K562 (cell line): ENCODE results near the gene MAZ. TPM values are rescaled to one million over a fixed set of nuclear protein-coding genes. Genes with fewer than 3 reads are reported as not detected.

ENCODE experiments used
- FOXK2 ChIP-seq, 2 experiments: fragments of 450-650 bp; IDR thresholded peaks in 1 of 2; conservative IDR thresholded peaks in 1 of 2; 2 replicates each; pipeline ENCODE4 v1.6.1; 2016; ENCODE audit warnings: low read depth in 2 of 2, mild to moderate bottlenecking in 1 of 2
- KLF10 ChIP-seq: fragments of 250-450 bp; sonication (Bioruptor Pico); IDR thresholded peaks from 2 replicates; pipeline ENCODE4 v1.6.1; 2021; ENCODE audit warnings: matching md5 sums
- LARP7 ChIP-seq: fragments of 450-650 bp; IDR thresholded peaks from 2 replicates; pipeline ENCODE4 v1.6.1; 2016
- NR2C2 ChIP-seq, 2 experiments: fragments of 200-800 bp in 1 of 2; sonication (Bioruptor generic) in 1 of 2; sonication (generic) in 1 of 2; formaldehyde crosslinking in 1 of 2; IDR thresholded peaks; 2 replicates each; pipeline versions ENCODE4 v1.6.1 to v1.8.0; 2016 to 2022; ENCODE audit warnings: mild to moderate bottlenecking in 1 of 2, missing compliant biosample characterization in 1 of 2, missing genetic modification characterization in 1 of 2, missing genetic modification reagents in 1 of 2
- PPARD ChIP-seq: fragments of 250-450 bp; sonication (Bioruptor Pico); IDR thresholded peaks from 2 replicates; pipeline ENCODE4 v1.8.0; 2022; ENCODE audit warnings: inconsistent platforms, mild to moderate bottlenecking, moderate library complexity
- STAT5B ChIP-seq: fragments of 250-450 bp; sonication (Bioruptor Pico); IDR thresholded peaks from 2 replicates; pipeline ENCODE4 v1.8.0; 2021; ENCODE audit warnings: mild to moderate bottlenecking, inconsistent platforms
- TSC22D4 ChIP-seq: fragments of 450-650 bp; IDR thresholded peaks from 2 replicates; pipeline ENCODE4 v1.6.1; 2016; ENCODE audit warnings: missing genetic modification characterization, missing biosample characterization, control low read depth
- ZNF121 ChIP-seq: sonication (generic); formaldehyde crosslinking; conservative IDR thresholded peaks from 2 replicates; pipeline ENCODE4 v1.8.0; 2022; ENCODE audit warnings: missing genetic modification reagents
- ZNF41 ChIP-seq: fragments of 250-450 bp; sonication (Bioruptor Pico); conservative IDR thresholded peaks from 2 replicates; pipeline ENCODE4 v1.4.0; 2020; ENCODE audit warnings: mild to moderate bottlenecking
- ZNF431 ChIP-seq: sonication (generic); formaldehyde crosslinking; IDR thresholded peaks from 2 replicates; pipeline ENCODE4 v1.8.0; 2022; ENCODE audit warnings: mild to moderate bottlenecking, missing genetic modification reagents
- ZNF583 ChIP-seq: fragments of 250-450 bp; sonication (Bioruptor Pico); IDR thresholded peaks from 2 replicates; pipeline ENCODE4 v1.4.0; 2020
- polyA plus RNA-seq, 8 experiments: library from polyadenylated mRNA; depleted of rRNA in 4 of 8; stranded (reverse) in 5 of 8; unstranded in 3 of 8; fragments of >200 nt; fragmentation: Nextera tagmentation in 2 of 8; fragmentation: Illumina TruSeq in 1 of 8; extraction: Ambion mirVana in 2 of 8; extraction: Trizol in 1 of 8; gene quantifications; 2 replicates each; pipeline versions ENCODE4 v1.2.1 to v1.2.3, GENCODE V29; 2011 to 2014; ENCODE audit warnings: inconsistent platforms in 1 of 8, missing spikeins in 1 of 8
- total RNA-seq, 7 experiments: library from RNA; depleted of rRNA in 6 of 7; stranded (reverse); fragments of >200 nt in 6 of 7; fragmentation: Illumina TruSeq in 2 of 7; extraction: Trizol in 2 of 7; gene quantifications; 2 replicates each; pipeline versions ENCODE4 v1.2.1 to v1.2.3, GENCODE V29; 2011 to 2021; ENCODE audit warnings: low replicate concordance in 1 of 7
- TF ChIP-seq, protein P1 (sequence below), 2 experiments: fragments of 450-650 bp; IDR thresholded peaks; 2 replicates each; pipeline ENCODE4 v1.6.1; 2016; ENCODE audit warnings: mild to moderate bottlenecking in 2 of 2, borderline replicate concordance in 1 of 2, low read depth in 1 of 2, moderate library complexity in 1 of 2
- TF ChIP-seq, protein P2 (sequence below): fragments of 450-650 bp; formaldehyde crosslinking; IDR thresholded peaks from 2 replicates; pipeline ENCODE4 v1.4.0; 2022; ENCODE audit warnings: mild to moderate bottlenecking, moderate library complexity
- TF ChIP-seq, protein P3 (sequence below), 2 experiments: IDR thresholded peaks; 2 replicates each; pipeline ENCODE4 v1.6.1; 2012; ENCODE audit warnings: improper control_type of control experiment in 2 of 2, low read depth in 2 of 2, low read length in 2 of 2, borderline replicate concordance in 1 of 2
- TF ChIP-seq, protein P4 (sequence below): sonication (generic); formaldehyde crosslinking; IDR thresholded peaks from 2 replicates; pipeline ENCODE4 v1.8.1; 2022; ENCODE audit warnings: missing genetic modification reagents

Gene MAZ
- total and polyA plus RNA-seq, 9 of the 15 experiments (the other 6 are each of a cell fraction or from before 2014, with no cell fraction given), result 45.4 to 532 (median 250) TPM

DNA sequence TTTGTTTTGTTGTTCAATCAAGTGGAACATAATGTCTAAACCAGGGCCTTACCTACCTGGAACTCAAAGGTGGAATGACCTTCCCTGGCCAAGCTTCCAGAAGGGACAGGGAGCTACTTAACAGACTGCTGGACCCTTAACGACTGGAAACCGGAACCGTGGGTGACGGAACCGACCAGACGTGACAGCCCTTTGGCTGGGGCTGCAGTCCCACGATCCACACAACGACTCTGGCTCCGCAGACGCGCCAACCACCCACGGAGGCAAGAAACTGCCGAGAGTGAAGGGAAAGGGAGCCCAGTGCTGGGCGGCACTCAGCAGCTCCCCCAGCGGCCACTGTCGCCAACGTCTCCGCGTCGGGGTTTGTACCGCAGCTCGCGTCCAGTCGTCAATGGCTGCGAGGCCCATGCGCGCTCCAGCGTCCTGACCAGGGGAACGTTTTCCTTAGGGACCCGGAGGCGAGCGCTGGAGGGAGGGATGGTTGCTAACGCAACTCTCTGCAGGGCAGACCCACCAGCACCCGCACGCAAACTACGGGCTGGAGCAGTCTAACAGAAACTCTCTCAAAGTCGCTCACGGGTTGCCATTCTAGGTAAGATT, 21.3 kb upstream of the MAZ start (continued):
- no peak for TF ChIP-seq FOXK2 (conservative IDR thresholded peaks at IDR 0.05 in 1 of 2, IDR thresholded peaks at IDR 0.05 in 1 of 2; ENCODE audit: low read depth in 2 of 2)
- TF ChIP-seq NR2C2 (CRISPR knock-in tag; IDR thresholded peaks at IDR 0.05), result no peak
- no peak for TF ChIP-seq NR2C2 (tag; IDR thresholded peaks at IDR 0.05)
- TF ChIP-seq, protein P1, sequence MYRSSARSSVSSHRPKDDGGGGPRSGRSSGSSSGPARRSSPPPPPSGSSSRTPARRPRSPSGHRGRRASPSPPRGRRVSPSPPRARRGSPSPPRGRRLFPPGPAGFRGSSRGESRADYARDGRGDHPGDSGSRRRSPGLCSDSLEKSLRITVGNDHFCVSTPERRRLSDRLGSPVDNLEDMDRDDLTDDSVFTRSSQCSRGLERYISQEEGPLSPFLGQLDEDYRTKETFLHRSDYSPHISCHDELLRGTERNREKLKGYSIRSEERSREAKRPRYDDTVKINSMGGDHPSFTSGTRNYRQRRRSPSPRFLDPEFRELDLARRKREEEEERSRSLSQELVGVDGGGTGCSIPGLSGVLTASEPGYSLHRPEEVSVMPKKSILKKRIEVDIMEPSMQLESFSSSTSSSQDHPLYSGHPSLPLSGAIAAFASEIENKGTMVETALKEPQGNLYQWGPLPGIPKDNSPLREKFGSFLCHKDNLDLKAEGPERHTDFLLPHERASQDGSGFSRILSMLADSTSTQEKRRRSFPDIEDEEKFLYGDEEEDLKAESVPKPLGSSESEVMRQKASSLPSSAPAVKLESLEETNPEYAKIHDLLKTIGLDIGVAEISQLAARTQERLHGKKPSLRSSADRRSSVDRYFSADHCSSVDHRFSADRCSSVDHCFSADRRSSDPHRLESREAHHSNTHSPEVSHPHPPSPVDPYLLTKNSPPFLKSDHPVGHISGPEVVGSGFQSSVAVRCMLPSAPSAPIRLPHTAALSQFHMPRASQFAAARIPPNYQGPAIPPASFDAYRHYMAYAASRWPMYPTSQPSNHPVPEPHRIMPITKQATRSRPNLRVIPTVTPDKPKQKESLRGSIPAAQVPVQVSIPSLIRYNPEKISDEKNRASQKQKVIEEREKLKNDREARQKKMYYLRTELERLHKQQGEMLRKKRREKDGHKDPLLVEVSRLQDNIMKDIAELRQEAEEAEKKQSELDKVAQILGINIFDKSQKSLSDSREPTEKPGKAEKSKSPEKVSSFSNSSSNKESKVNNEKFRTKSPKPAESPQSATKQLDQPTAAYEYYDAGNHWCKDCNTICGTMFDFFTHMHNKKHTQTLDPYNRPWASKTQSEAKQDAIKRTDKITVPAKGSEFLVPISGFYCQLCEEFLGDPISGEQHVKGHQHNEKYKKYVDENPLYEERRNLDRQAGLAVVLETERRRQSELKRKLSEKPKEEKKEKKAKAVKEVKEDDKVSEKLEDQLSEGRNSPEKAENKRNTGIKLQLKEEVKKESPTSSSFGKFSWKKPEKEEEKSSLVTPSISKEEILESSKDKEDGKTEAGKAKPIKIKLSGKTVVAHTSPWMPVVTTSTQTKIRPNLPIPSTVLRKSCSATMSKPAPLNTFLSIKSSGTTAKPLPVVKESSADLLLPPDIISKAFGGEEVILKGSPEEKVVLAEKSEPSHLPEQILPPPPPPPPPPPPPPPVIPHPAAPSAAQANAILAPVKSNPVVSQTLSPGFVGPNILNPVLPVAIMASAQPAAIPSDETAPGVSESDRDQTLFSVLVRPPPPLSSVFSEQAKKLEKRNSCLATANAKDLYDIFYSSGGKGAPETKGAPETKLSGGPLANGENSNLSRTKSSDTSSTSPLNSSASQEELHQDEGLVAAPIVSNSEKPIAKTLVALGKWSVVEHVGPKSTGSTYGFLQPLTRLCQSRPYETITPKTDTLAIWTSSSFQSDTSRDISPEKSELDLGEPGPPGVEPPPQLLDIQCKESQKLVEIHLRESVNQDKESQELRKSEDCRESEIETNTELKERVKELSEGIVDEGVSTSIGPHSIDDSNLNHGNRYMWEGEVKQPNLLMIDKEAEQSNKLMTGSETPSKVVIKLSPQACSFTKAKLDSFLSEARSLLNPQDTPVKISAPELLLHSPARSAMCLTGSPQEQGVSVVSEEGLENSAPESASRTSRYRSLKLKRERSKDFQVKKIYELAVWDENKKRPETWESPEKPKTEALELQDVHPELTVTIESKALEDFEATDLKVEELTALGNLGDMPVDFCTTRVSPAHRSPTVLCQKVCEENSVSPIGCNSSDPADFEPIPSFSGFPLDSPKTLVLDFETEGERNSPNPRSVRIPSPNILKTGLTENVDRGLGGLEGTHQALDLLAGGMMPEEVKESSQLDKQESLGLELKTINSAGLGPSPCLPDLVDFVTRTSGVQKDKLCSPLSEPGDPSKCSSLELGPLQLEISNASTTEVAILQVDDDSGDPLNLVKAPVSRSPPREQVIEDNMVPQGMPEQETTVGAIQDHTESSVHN (IDR thresholded peaks at IDR 0.05; ENCODE audit: borderline replicate concordance in 1 of 2, low read depth in 1 of 2), result no peak
- TF ChIP-seq ZNF431, result no peak
- TF ChIP-seq ZNF41 (CRISPR knock-in tag), result no peak
- TF ChIP-seq TSC22D4 (tag), result no peak
- TF ChIP-seq, protein P2, sequence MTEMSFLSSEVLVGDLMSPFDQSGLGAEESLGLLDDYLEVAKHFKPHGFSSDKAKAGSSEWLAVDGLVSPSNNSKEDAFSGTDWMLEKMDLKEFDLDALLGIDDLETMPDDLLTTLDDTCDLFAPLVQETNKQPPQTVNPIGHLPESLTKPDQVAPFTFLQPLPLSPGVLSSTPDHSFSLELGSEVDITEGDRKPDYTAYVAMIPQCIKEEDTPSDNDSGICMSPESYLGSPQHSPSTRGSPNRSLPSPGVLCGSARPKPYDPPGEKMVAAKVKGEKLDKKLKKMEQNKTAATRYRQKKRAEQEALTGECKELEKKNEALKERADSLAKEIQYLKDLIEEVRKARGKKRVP (CRISPR knock-in tag), result no peak
- TF ChIP-seq, protein P3, sequence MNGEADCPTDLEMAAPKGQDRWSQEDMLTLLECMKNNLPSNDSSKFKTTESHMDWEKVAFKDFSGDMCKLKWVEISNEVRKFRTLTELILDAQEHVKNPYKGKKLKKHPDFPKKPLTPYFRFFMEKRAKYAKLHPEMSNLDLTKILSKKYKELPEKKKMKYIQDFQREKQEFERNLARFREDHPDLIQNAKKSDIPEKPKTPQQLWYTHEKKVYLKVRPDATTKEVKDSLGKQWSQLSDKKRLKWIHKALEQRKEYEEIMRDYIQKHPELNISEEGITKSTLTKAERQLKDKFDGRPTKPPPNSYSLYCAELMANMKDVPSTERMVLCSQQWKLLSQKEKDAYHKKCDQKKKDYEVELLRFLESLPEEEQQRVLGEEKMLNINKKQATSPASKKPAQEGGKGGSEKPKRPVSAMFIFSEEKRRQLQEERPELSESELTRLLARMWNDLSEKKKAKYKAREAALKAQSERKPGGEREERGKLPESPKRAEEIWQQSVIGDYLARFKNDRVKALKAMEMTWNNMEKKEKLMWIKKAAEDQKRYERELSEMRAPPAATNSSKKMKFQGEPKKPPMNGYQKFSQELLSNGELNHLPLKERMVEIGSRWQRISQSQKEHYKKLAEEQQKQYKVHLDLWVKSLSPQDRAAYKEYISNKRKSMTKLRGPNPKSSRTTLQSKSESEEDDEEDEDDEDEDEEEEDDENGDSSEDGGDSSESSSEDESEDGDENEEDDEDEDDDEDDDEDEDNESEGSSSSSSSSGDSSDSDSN (IDR thresholded peaks at IDR 0.05; ENCODE audit: borderline replicate concordance in 1 of 2, low read depth in 2 of 2, low read length in 2 of 2), result peak in 1 of 2 experiments; percentile 84; a peak in 2 of 4 replicates
- no peak for TF ChIP-seq ZNF583
- TF ChIP-seq LARP7, result no peak
- no peak for TF ChIP-seq STAT5B (CRISPR knock-in tag)
- TF ChIP-seq, protein P4, sequence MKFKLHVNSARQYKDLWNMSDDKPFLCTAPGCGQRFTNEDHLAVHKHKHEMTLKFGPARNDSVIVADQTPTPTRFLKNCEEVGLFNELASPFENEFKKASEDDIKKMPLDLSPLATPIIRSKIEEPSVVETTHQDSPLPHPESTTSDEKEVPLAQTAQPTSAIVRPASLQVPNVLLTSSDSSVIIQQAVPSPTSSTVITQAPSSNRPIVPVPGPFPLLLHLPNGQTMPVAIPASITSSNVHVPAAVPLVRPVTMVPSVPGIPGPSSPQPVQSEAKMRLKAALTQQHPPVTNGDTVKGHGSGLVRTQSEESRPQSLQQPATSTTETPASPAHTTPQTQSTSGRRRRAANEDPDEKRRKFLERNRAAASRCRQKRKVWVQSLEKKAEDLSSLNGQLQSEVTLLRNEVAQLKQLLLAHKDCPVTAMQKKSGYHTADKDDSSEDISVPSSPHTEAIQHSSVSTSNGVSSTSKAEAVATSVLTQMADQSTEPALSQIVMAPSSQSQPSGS (CRISPR knock-in tag), result no peak
- TF ChIP-seq ZNF121 (CRISPR knock-in tag), result no peak
- TF ChIP-seq KLF10 (CRISPR knock-in tag), result no peak
- no peak for TF ChIP-seq PPARD
